Right atrium auricular region (tissue), 2 donors: ENCODE measurements around the gene SWSAP1. TPM values are rescaled to one million over a fixed set of nuclear protein-coding genes. Genes with fewer than 3 reads are reported as not detected.

ENCODE experiments used
- DNase-seq: peaks from one replicate; pipeline ENCODE4 v3.0.0-alpha.2; 2019; ENCODE audit warnings: low spot score
- H3K27ac ChIP-seq, 2 donors: fragments of 200-600 bp; sonication (generic); 1 replicate in 1 of 2; 2 replicates in 1 of 2; pipeline ENCODE4 v1.5.1; 2016 to 2019
- H3K27me3 ChIP-seq, 2 donors: fragments of 200-600 bp; sonication (generic); one replicate each; pipeline versions ENCODE4 v1.5.1 to v1.6.0; 2017 to 2019
- H3K36me3 ChIP-seq: fragments of 200-600 bp; sonication (generic); one replicate; pipeline ENCODE4 v1.5.1; 2016
- H3K4me1 ChIP-seq, 2 donors: fragments of 200-600 bp; sonication (generic); one replicate each; pipeline versions ENCODE4 v1.5.1 to v1.6.0; 2017 to 2019
- H3K4me3 ChIP-seq, 2 donors: fragments of 200-600 bp; sonication (generic); 1 replicate in 1 of 2; 2 replicates in 1 of 2; pipeline ENCODE4 v1.5.1; 2017 to 2019; ENCODE audit warnings: mild to moderate bottlenecking in 1 of 2, moderate library complexity in 1 of 2
- H3K9me3 ChIP-seq, 2 donors: fragments of 200-600 bp; sonication (generic); one replicate each; pipeline ENCODE4 v1.5.1; 2019
- CTCF ChIP-seq, 2 donors: fragments of 200-600 bp; sonication (generic); IDR thresholded peaks; one replicate each; pipeline ENCODE4 v1.5.1; 2019; ENCODE audit warnings: antibody characterized with exemption in 2 of 2
- total RNA-seq, 2 donors: library from RNA; depleted of rRNA; stranded (reverse); fragments of >200 nt; gene quantifications; one replicate each; pipeline ENCODE4 v1.1.0, GENCODE V29; 2016

Gene SWSAP1
- total RNA-seq, 2 donors from 2014 or later, result 0.44 to 1.5 TPM

- H3K27me3 ChIP-seq, result no peaks in the 10 kb centered on the region
- peaks cover 0 to 21% of the 10 kb centered on the region in 2 donors for H3K4me1 ChIP-seq
- H3K27ac ChIP-seq, result no peak overlapping the region
- no peak for TF ChIP-seq CTCF (IDR thresholded peaks at IDR 0.05)
- H3K4me3 ChIP-seq, result no peak overlapping the region
- H3K36me3 ChIP-seq, result no peaks in the 10 kb centered on the region
- peaks cover 0 to 11% of the 10 kb centered on the region in 2 donors for H3K9me3 ChIP-seq
- no peak for DNase-seq
These were observed 12.9 kb downstream of the SWSAP1 start for GRCh38 chr19:11387162-11388034.

- no peak for DNase-seq
- Histone ChIP-seq H3K27ac (no peak overlapping the region), H3K4me3 (no peak overlapping the region), H3K9me3 (peaks cover 0 to 11% of the 10 kb centered on the region in 2 donors), H3K4me1 (no peaks in the 10 kb centered on the region), H3K27me3 (no peaks in the 10 kb centered on the region), H3K36me3 (no peaks in the 10 kb centered on the region)
- TF ChIP-seq CTCF (IDR thresholded peaks at IDR 0.05), result no peak
These were observed 15.9 kb downstream of the SWSAP1 start for GRCh38 chr19:11390359-11390758.

GRCh38 chr19:11390933-11391680, 16.6 kb downstream of the SWSAP1 start:
- H3K4me3 ChIP-seq, result no peak overlapping the region
- DNase-seq, result no peak

GRCh38 chr19:11397089-11397610, 22.7 kb downstream of the SWSAP1 start:
- Histone ChIP-seq H3K27me3 (no peaks in the 10 kb centered on the region), H3K36me3 (no peaks in the 10 kb centered on the region), H3K4me1 (no peaks in the 10 kb centered on the region), H3K4me3 (no peak overlapping the region), H3K9me3 (no peaks in the 10 kb centered on the region), H3K27ac (no peak overlapping the region)
- no peak for DNase-seq
- TF ChIP-seq CTCF (IDR thresholded peaks at IDR 0.05), result no peak

More at GRCh38 chr19:11390933-11391680, 16.6 kb downstream of the SWSAP1 start:
- Histone ChIP-seq H3K4me1 (no peaks in the 10 kb centered on the region), H3K9me3 (peaks cover 0 to 11% of the 10 kb centered on the region in 2 donors), H3K27me3 (no peaks in the 10 kb centered on the region), H3K36me3 (no peaks in the 10 kb centered on the region), H3K27ac (no peak overlapping the region)
- TF ChIP-seq CTCF (IDR thresholded peaks at IDR 0.05), result no peak

- Histone ChIP-seq H3K9me3 (no peaks in the 10 kb centered on the region), H3K36me3 (no peaks in the 10 kb centered on the region), H3K27me3 (no peaks in the 10 kb centered on the region), H3K27ac (no peak overlapping the region), H3K4me1 (no peaks in the 10 kb centered on the region), H3K4me3 (no peak overlapping the region)
- TF ChIP-seq CTCF (IDR thresholded peaks at IDR 0.05), result no peak
- DNase-seq, result no peak
These were observed 25.2 kb downstream of the SWSAP1 start for GRCh38 chr19:11399667-11400066.
